ENCODE results near the gene COL23A1. TPM values are rescaled to one million over a fixed set of nuclear protein-coding genes. Genes with fewer than 3 reads are reported as not detected.
"Not testable (repeated sequence)": the region's sequence is repeated elsewhere in the genome, so short reads cannot be mapped to it uniquely, and the experiment has no call there.

COL23A1 gene
- total RNA-seq, 1 experiment from 2014 or later: not detected

- DNase-seq (ENCODE audit: low spot score): no peak
Observed at GRCh38 chr5:178242416-178242815, 347.8 kb downstream of the COL23A1 start.

GRCh38 chr5:178241688-178242231 lies 348.4 kb downstream of the COL23A1 start:
- DNase-seq (ENCODE audit: low spot score): no peak

GRCh38 chr5:178241231-178241663 lies 348.9 kb downstream of the COL23A1 start:
- DNase-seq (ENCODE audit: low spot score): no peak

GRCh38 chr5:178240766-178241165 lies 349.4 kb downstream of the COL23A1 start:
- no peak for DNase-seq (ENCODE audit: low spot score)

- no peak for DNase-seq (ENCODE audit: low spot score)
Observed at GRCh38 chr5:178240341-178240741, 349.9 kb downstream of the COL23A1 start.

GRCh38 chr5:178239626-178240301 lies 350.4 kb downstream of the COL23A1 start:
- not testable (repeated sequence) for DNase-seq (ENCODE audit: low spot score)

- no peak for DNase-seq (ENCODE audit: low spot score)
Observed at GRCh38 chr5:178238711-178239592, 351.2 kb downstream of the COL23A1 start.

GRCh38 chr5:178238313-178238635 lies 351.9 kb downstream of the COL23A1 start:
- no peak for DNase-seq (ENCODE audit: low spot score)

- DNase-seq (ENCODE audit: low spot score): no peak
Observed at GRCh38 chr5:178237431-178238312, 352.5 kb downstream of the COL23A1 start.

GRCh38 chr5:178236679-178237078 lies 353.5 kb downstream of the COL23A1 start:
- DNase-seq (ENCODE audit: low spot score): no peak

GRCh38 chr5:178236126-178236525 lies 354.1 kb downstream of the COL23A1 start:
- no peak for DNase-seq (ENCODE audit: low spot score)

GRCh38 chr5:178235588-178235974 lies 354.6 kb downstream of the COL23A1 start:
- DNase-seq (ENCODE audit: low spot score): no peak

GRCh38 chr5:178234750-178235587 lies 355.2 kb downstream of the COL23A1 start:
- peak; percentile 33 for DNase-seq (ENCODE audit: low spot score)

GRCh38 chr5:178234121-178234749 lies 356.0 kb downstream of the COL23A1 start:
- no peak for DNase-seq (ENCODE audit: low spot score)

- no peak for DNase-seq (ENCODE audit: low spot score)
Observed at GRCh38 chr5:178232920-178233429, 357.2 kb downstream of the COL23A1 start.

GRCh38 chr5:178232124-178232919 lies 357.9 kb downstream of the COL23A1 start, which contains the start of gene PHYKPL:
Gene PHYKPL, minus strand, starts transcription at chr5:178232802. Its CDS starts 252 bp downstream, at chr5:178232550.
- DNase-seq (ENCODE audit: low spot score): peak; percentile 17

- DNase-seq (ENCODE audit: low spot score): no peak
Observed at GRCh38 chr5:178231539-178232123, 358.6 kb downstream of the COL23A1 start.

- no peak for DNase-seq (ENCODE audit: low spot score)
Observed at GRCh38 chr5:178230879-178231538, 359.2 kb downstream of the COL23A1 start.

All from A172 (cell line).